ENCODE results near the gene PCAT7. TPM values are rescaled to one million over a fixed set of nuclear protein-coding genes. Genes with fewer than 3 reads are reported as not detected.

PCAT7 gene
- total and polyA plus RNA-seq, 10 of the 15 experiments (the other 5 are each of a cell fraction or from before 2014, with no cell fraction given), result 0.04 TPM; not detected in 9

DNA sequence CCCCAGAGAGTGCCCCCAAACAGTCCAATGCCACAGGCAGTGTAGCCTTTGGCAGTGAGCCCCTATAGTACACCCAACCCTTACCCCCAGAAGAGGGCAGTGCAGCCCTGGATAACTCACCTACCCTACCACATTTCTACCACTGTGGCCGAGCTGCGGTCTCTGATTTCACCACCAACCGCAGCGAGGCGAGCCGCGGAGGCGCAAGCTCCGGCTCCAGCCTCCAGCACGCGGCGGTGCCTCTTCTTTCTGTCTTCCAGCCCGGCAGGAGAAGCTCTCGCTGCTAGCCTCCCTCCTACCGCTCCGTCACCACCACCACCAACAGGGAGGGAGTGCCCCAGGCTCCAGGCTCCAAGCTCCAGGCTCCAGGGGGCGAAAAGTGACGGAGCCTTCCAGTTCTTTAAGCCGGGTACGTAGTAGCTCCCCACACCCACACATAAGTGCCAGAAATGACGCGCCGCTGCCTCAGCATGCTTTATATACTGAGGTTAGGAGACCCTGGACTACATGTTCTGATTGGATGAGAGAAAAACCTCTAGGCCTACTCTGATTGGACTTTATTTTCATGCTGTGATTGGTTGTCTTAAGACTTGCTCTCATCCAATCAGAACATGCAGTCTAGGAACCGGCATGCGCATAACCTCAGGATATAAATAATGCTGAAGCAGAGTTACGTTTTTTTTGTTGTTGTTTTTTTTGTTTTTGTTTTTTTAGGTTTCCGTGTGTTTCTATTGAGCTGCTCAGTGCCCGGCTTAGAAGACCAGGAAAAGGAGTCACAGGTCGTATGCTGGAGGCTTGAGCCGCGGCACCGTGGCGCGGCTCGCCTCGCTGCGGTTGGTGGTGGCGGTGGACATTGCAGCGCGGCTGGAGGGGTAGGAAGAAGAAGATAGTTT, at the start of gene PCAT7 (continued):
- TF ChIP-seq BRCA1 (IDR thresholded peaks at IDR 0.05; ENCODE audit: low read depth, low read length), result no peak
- TF ChIP-seq CEBPB (IDR thresholded peaks at IDR 0.05; ENCODE audit: borderline replicate concordance in 1 of 2, low read depth in 2 of 2, low read length in 2 of 2), result no peak
- peak; percentile 44; the same call in 1 of the 2 replicates for TF ChIP-seq RAD21 (IDR thresholded peaks at IDR 0.05; ENCODE audit: insufficient read depth, low read depth, low read length)
- TF ChIP-seq, protein P1, sequence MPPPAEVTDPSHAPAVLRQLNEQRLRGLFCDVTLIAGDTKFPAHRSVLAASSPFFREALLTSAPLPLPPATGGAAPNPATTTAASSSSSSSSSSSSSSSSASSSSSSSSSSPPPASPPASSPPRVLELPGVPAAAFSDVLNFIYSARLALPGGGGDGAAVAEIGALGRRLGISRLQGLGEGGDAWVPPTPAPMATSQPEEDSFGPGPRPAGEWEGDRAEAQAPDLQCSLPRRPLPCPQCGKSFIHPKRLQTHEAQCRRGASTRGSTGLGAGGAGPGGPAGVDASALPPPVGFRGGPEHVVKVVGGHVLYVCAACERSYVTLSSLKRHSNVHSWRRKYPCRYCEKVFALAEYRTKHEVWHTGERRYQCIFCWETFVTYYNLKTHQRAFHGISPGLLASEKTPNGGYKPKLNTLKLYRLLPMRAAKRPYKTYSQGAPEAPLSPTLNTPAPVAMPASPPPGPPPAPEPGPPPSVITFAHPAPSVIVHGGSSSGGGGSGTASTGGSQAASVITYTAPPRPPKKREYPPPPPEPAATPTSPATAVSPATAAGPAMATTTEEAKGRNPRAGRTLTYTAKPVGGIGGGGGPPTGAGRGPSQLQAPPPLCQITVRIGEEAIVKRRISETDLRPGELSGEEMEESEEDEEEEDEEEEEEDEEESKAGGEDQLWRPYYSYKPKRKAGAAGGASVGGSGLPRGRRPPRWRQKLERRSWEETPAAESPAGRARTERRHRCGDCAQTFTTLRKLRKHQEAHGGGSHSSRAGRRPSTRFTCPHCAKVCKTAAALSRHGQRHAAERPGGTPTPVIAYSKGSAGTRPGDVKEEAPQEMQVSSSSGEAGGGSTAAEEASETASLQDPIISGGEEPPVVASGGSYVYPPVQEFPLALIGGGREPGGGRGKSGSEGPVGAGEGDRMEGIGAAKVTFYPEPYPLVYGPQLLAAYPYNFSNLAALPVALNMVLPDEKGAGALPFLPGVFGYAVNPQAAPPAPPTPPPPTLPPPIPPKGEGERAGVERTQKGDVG (CRISPR knock-in tag; IDR thresholded peaks at IDR 0.05), result no peak
- peak; percentile 17; the same call in 1 of the 2 replicates for TF ChIP-seq LARP7 (IDR thresholded peaks at IDR 0.05)
- TF ChIP-seq, protein P2, sequence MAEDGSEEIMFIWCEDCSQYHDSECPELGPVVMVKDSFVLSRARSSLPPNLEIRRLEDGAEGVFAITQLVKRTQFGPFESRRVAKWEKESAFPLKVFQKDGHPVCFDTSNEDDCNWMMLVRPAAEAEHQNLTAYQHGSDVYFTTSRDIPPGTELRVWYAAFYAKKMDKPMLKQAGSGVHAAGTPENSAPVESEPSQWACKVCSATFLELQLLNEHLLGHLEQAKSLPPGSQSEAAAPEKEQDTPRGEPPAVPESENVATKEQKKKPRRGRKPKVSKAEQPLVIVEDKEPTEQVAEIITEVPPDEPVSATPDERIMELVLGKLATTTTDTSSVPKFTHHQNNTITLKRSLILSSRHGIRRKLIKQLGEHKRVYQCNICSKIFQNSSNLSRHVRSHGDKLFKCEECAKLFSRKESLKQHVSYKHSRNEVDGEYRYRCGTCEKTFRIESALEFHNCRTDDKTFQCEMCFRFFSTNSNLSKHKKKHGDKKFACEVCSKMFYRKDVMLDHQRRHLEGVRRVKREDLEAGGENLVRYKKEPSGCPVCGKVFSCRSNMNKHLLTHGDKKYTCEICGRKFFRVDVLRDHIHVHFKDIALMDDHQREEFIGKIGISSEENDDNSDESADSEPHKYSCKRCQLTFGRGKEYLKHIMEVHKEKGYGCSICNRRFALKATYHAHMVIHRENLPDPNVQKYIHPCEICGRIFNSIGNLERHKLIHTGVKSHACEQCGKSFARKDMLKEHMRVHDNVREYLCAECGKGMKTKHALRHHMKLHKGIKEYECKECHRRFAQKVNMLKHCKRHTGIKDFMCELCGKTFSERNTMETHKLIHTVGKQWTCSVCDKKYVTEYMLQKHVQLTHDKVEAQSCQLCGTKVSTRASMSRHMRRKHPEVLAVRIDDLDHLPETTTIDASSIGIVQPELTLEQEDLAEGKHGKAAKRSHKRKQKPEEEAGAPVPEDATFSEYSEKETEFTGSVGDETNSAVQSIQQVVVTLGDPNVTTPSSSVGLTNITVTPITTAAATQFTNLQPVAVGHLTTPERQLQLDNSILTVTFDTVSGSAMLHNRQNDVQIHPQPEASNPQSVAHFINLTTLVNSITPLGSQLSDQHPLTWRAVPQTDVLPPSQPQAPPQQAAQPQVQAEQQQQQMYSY (CRISPR knock-in tag; IDR thresholded peaks at IDR 0.05), result no peak
- TF ChIP-seq FOXK2 (IDR thresholded peaks at IDR 0.05), result no peak
- no peak for TF ChIP-seq MEF2A (IDR thresholded peaks at IDR 0.05; ENCODE audit: insufficient read depth, low read depth, low read length)
- TF ChIP-seq HCFC1 (IDR thresholded peaks at IDR 0.05; ENCODE audit: low read length), result no peak
- TF ChIP-seq ZNF384 (IDR thresholded peaks at IDR 0.05; ENCODE audit: borderline replicate concordance, low read depth, low read length), result no peak
- no peak for TF ChIP-seq RBBP5 (conservative IDR thresholded peaks at IDR 0.05)
- TF ChIP-seq MXI1 (IDR thresholded peaks at IDR 0.05; ENCODE audit: low read depth, low read length), result no peak
- TF ChIP-seq MTA3 (IDR thresholded peaks at IDR 0.05; ENCODE audit: borderline replicate concordance, low read length), result no peak
- TF ChIP-seq SMC3 (IDR thresholded peaks at IDR 0.05; ENCODE audit: borderline replicate concordance, low read length), result peak; percentile 62; the same call in 1 of the 2 replicates
- TF ChIP-seq ZNF622 (IDR thresholded peaks at IDR 0.05), result no peak
- TF ChIP-seq ZNF274 (IDR thresholded peaks at IDR 0.05; ENCODE audit: insufficient read depth, insufficient read length), result no peak
- no peak for TF ChIP-seq KAT2A (conservative IDR thresholded peaks at IDR 0.05; ENCODE audit: control insufficient read depth, low read depth, low read length)
- TF ChIP-seq NR2C2 (IDR thresholded peaks at IDR 0.05; ENCODE audit: borderline replicate concordance, control insufficient read depth, insufficient read length, low read depth), result no peak
- no peak for TF ChIP-seq MYB (IDR thresholded peaks at IDR 0.05; ENCODE audit: borderline replicate concordance, low read depth, low read length)
- no peak for TF ChIP-seq SPI1 (IDR thresholded peaks at IDR 0.05; ENCODE audit: borderline replicate concordance, insufficient read depth, low read depth, low read length)
- no peak for TF ChIP-seq TAF1 (IDR thresholded peaks at IDR 0.05; ENCODE audit: borderline replicate concordance, low read depth, low read length)

All from GM12878 (cell line).